Stomach (tissue), 9 donors: ENCODE data around the gene PLCD1. TPM values are rescaled to one million over a fixed set of nuclear protein-coding genes. Genes with fewer than 3 reads are reported as not detected.
"Not testable (repeated sequence)": the region's sequence is repeated elsewhere in the genome, so short reads cannot be mapped to it uniquely, and the experiment has no call there.

Experiments
- DNase-seq, 2 donors: peaks; one replicate each; pipeline versions ENCODE4 v3.0.0 to v3.0.0-alpha.2; 2013 to 2019
- H3K27ac ChIP-seq, 5 donors: fragments of 200-600 bp in 4 of 5; sonication (generic) in 4 of 5; one replicate each; pipeline ENCODE4 v1.5.1; 2013 to 2019; ENCODE audit warnings: mild to moderate bottlenecking in 1 of 5, moderate library complexity in 1 of 5
- H3K27me3 ChIP-seq, 3 donors: fragments of 200-600 bp; sonication (generic); one replicate each; pipeline ENCODE4 v1.5.1; 2017 to 2019; ENCODE audit warnings: mixed run types in 1 of 3
- H3K36me3 ChIP-seq, 4 donors: fragments of 200-600 bp; sonication (generic); 1 replicate in 3 of 4; 2 replicates in 1 of 4; pipeline ENCODE4 v1.5.1; 2016 to 2019
- H3K4me1 ChIP-seq, 4 donors: fragments of 200-600 bp; sonication (generic); one replicate each; pipeline ENCODE4 v1.5.1; 2016 to 2019
- H3K4me3 ChIP-seq, 4 donors: fragments of 200-600 bp; sonication (generic) in 3 of 4; one replicate each; pipeline ENCODE4 v1.5.1; 2016 to 2019; ENCODE audit warnings: mild to moderate bottlenecking in 1 of 4
- H3K9me3 ChIP-seq, 4 donors: fragments of 200-600 bp; sonication (generic); one replicate each; pipeline ENCODE4 v1.5.1; 2016 to 2019
- CTCF ChIP-seq, 7 experiments: fragments of 450-650 bp in 4 of 7; fragments of 200-600 bp in 3 of 7; sonication (generic) in 3 of 7; IDR thresholded peaks; one replicate each; pipeline ENCODE4 v1.5.1; 2016 to 2019; ENCODE audit warnings: antibody characterized with exemption in 7 of 7, control low read depth in 2 of 7, mild to moderate bottlenecking in 1 of 7
- EP300 ChIP-seq: sonication (generic); formaldehyde crosslinking; IDR thresholded peaks from one replicate; pipeline ENCODE4 v1.6.1; 2017; ENCODE audit warnings: antibody characterized with exemption
- POLR2A ChIP-seq, 4 donors: fragments of 450-650 bp; IDR thresholded peaks; one replicate each; pipeline ENCODE4 v1.6.1; 2016; ENCODE audit warnings: antibody characterized with exemption in 4 of 4, control low read depth in 2 of 4, mild to moderate bottlenecking in 1 of 4, moderate library complexity in 1 of 4
- POLR2AphosphoS5 ChIP-seq, 3 donors: sonication (generic); formaldehyde crosslinking; IDR thresholded peaks; one replicate each; pipeline ENCODE4 v1.6.1; 2016; ENCODE audit warnings: antibody characterized with exemption in 3 of 3
- WGBS, 5 donors: extraction: QIAGEN DNeasy Blood & Tissue Kit in 3 of 5; methylation state at CpG; one replicate each; pipeline versions ENCODE4 v1.1.5 to v1.1.7; 2013 to 2018; 5-methylcytosine and 5-hydroxymethylcytosine counted together
- intact Hi-C: fragments of 100-400 bp; cut with DNase I; formaldehyde crosslinking; loops from one replicate; pipeline ENCODE4 v1.15.1; 2023; ENCODE audit warnings: low total_unique reads
- polyA plus RNA-seq, 3 donors: library from polyadenylated mRNA; stranded (reverse); fragments of 200-250 nt; gene quantifications; one replicate each; pipeline ENCODE4 v1.2.3, GENCODE V29; 2013
- total RNA-seq, 5 donors: library from RNA; depleted of rRNA; stranded (reverse); fragments of >200 nt; gene quantifications; one replicate each; pipeline versions ENCODE4 v1.1.0 to v1.2.3, GENCODE V29; 2014 to 2016
- donor health status: healthy with polysubstance abuse.
- donor health status: Bipolar disorder and iron deficiency.
- donor health status: healthy.

PLCD1 gene
- total and polyA plus RNA-seq, 8 donors: 8.2 to 73.9 (median 13.7) TPM

- TF ChIP-seq EP300 (no peak), POLR2A (IDR thresholded peaks at IDR 0.05) (no peak), POLR2AphosphoS5 (IDR thresholded peaks at IDR 0.05) (no peak), CTCF (IDR thresholded peaks at IDR 0.05) (no peak)
- H3K4me3 ChIP-seq: peak overlapping the region; percentile 16 to 43 (median 33)
- 16 to 46% (median 31%) methylated on average over 6 of the region's 6 CpGs for WGBS, 5 donors
Measured at GRCh38 chr3:37991109-37991508, 38.3 kb downstream of the PLCD1 start.

GRCh38 chr3:37990527-37990926 is 38.9 kb downstream of the PLCD1 start, which contains the start of gene VILL:
VILL (plus strand) TSS chr3:37990786; CDS start chr3:37993673, 2,887 bp downstream.
- Histone ChIP-seq H3K9me3 (no peaks in the 10 kb centered on the region), H3K27ac (peak within 1 kb of the TSS; percentile 86 to 92 (median 90)), H3K27me3 (no peaks in the 10 kb centered on the region), H3K4me3 (peak within 1 kb of the TSS; percentile 16 to 43 (median 33)), H3K4me1 (peaks cover 23 to 66% (median 56%) of the 10 kb centered on the region in 4 donors), H3K36me3 (peaks cover 0 to 7% (median 3%) of the 10 kb centered on the region in 4 donors)
- TF ChIP-seq CTCF (IDR thresholded peaks at IDR 0.05): peak in 2 of 7 experiments; percentile 2 to 6
- no peak for TF ChIP-seq EP300
- TF ChIP-seq POLR2AphosphoS5 (IDR thresholded peaks at IDR 0.05): peak in 2 of 3 donors; percentile 83 to 89
- peak in 1 of 4 donors; percentile 76 for TF ChIP-seq POLR2A (IDR thresholded peaks at IDR 0.05)
- WGBS, 5 donors: 29 to 53% (median 36%) methylated on average over 7 to 10 of the region's 10 CpGs
- DNase-seq: peak; percentile 89 to 93
- intact Hi-C loops: no loop called here

More at GRCh38 chr3:37991109-37991508, 38.3 kb downstream of the PLCD1 start:
- H3K27ac ChIP-seq: peak overlapping the region; percentile 86 to 92 (median 90)
- peak; percentile 29 to 69 for DNase-seq
- H3K27me3 ChIP-seq: no peaks in the 10 kb centered on the region
- no peaks in the 10 kb centered on the region for H3K9me3 ChIP-seq
- intact Hi-C loops: no loop called here
- H3K36me3 ChIP-seq: peaks cover 0 to 12% (median 6%) of the 10 kb centered on the region in 4 donors
- H3K4me1 ChIP-seq: peaks cover 18 to 67% (median 53%) of the 10 kb centered on the region in 4 donors

- WGBS, 5 donors: 81 to 88% (median 85%) methylated on average over 4 to 7 of the region's 7 CpGs
- intact Hi-C loops: no loop called here
- Histone ChIP-seq H3K4me3 (peak overlapping the region in 2 of 4 donors; percentile 12 to 43), H3K9me3 (no peaks in the 10 kb centered on the region), H3K27ac (peak overlapping the region; percentile 86 to 92 (median 90)), H3K4me1 (peaks cover 28 to 66% (median 58%) of the 10 kb centered on the region in 4 donors), H3K36me3 (peaks cover 0 to under 1% (median under 1%) of the 10 kb centered on the region in 4 donors), H3K27me3 (no peaks in the 10 kb centered on the region)
- TF ChIP-seq EP300 (no peak), POLR2A (IDR thresholded peaks at IDR 0.05) (no peak), POLR2AphosphoS5 (IDR thresholded peaks at IDR 0.05) (no peak), CTCF (IDR thresholded peaks at IDR 0.05) (no peak)
- peak; percentile 15 to 18 for DNase-seq
Measured at GRCh38 chr3:37989821-37990480, 39.5 kb downstream of the PLCD1 start.

GRCh38 chr3:37988931-37989525 is 40.4 kb downstream of the PLCD1 start:
- peak overlapping the region; percentile 86 to 92 (median 90) for H3K27ac ChIP-seq
- peaks cover 28 to 63% (median 53%) of the 10 kb centered on the region in 4 donors for H3K4me1 ChIP-seq
- WGBS, 5 donors: 80 to 92% (median 85%) methylated on average over 15 of the region's 15 CpGs
- H3K27me3 ChIP-seq: no peaks in the 10 kb centered on the region
- intact Hi-C loops: no loop called here
- no peaks in the 10 kb centered on the region for H3K9me3 ChIP-seq
- no peak for TF ChIP-seq CTCF (IDR thresholded peaks at IDR 0.05)
- no peak for TF ChIP-seq EP300
- TF ChIP-seq POLR2AphosphoS5 (IDR thresholded peaks at IDR 0.05): no peak
- no peak for TF ChIP-seq POLR2A (IDR thresholded peaks at IDR 0.05)
- H3K36me3 ChIP-seq: peaks cover 0 to 9% (median 8%) of the 10 kb centered on the region in 4 donors
- peak in 1 of 2 donors; percentile 12 for DNase-seq
- peak overlapping the region in 2 of 4 donors; percentile 12 for H3K4me3 ChIP-seq

- Histone ChIP-seq H3K4me3 (peak overlapping the region in 2 of 4 donors; percentile 12), H3K4me1 (peaks cover 22 to 56% (median 46%) of the 10 kb centered on the region in 4 donors), H3K36me3 (peaks cover 0 to 14% (median 8%) of the 10 kb centered on the region in 4 donors), H3K27ac (peak overlapping the region in 4 of 5 donors; percentile 86 to 92 (median 89))
- H3K27me3 ChIP-seq, intact Hi-C loops, DNase-seq, H3K9me3 ChIP-seq: not testable (repeated sequence)
- WGBS, 5 donors: 81 to 89% (median 85%) methylated on average over 10 of the region's 10 CpGs
Measured at GRCh38 chr3:37988376-37988775, 41.1 kb downstream of the PLCD1 start.
